K562 (cell line): Measurements from ENCODE around the gene GTPBP1. TPM values are rescaled to one million over a fixed set of nuclear protein-coding genes. Genes with fewer than 3 reads are reported as not detected.

Source experiments
- ATAC-seq: fragments of 200-7000 bp; cut with Tn5 transposase; 3 replicates; pipeline ENCODE4 v1.9.1; 2020; ENCODE audit warnings: moderate library complexity
- BruUV-seq: library from RNA; stranded (reverse); fragments of 400-500 nt; replicated peaks from 2 replicates; lab custom pipeline; 2021; lab: Mats Ljungman, UMichigan
- CTCF ChIA-PET: fragments of 300-600 bp; formaldehyde crosslinking; extraction: SDS; loops from one replicate; lab custom pipeline; 2021; ENCODE audit warnings: low intra/inter-chr PET ratio; lab: Yijun Ruan, JAX
- POLR2A ChIA-PET: fragments of 300-600, 350-650 bp; sonication (Branson Sonifier 250); formaldehyde crosslinking; extraction: SDS; loops from one replicate; lab custom pipeline; 2021; ENCODE audit warnings: antibody characterized with exemption, inconsistent platforms; lab: Yijun Ruan, JAX
- DNase-seq, 4 experiments: peaks; one replicate each; pipeline versions ENCODE4 v3.0.0 to v3.0.0-alpha.2; 2011 to 2018; ENCODE audit warnings: low spot score in 3 of 4, mixed read lengths in 3 of 4; ENCODE audit errors: extremely low read depth in 1 of 4
- FAIRE-seq: peaks from 2 replicates; lab custom pipeline; 2011; peaks lifted over from hg19 to GRCh38; lab: Jason Lieb, UNC
- H2AFZ ChIP-seq: 2 replicates; pipeline ENCODE4 v1.6.0; 2011; ENCODE audit warnings: low read depth, low read length, control low read depth, inconsistent platforms
- H3K27ac ChIP-seq: fragments of 200-600 bp; 3 replicates; pipeline ENCODE4 v1.8.0; 2011; ENCODE audit warnings: low read depth, mild to moderate bottlenecking, control low read depth, inconsistent platforms, low read length, moderate library complexity, mixed read lengths; ENCODE audit errors: extremely low read depth
- H3K27me3 ChIP-seq, 2 experiments: fragments of 300-600 bp in 1 of 2; 2 replicates in 1 of 2; 3 replicates in 1 of 2; pipeline versions ENCODE4 v1.6.0 to v1.8.0; 2011; ENCODE audit warnings: inconsistent platforms in 2 of 2, low read length in 2 of 2, mild to moderate bottlenecking in 1 of 2, mixed read lengths in 1 of 2, moderate library complexity in 1 of 2; ENCODE audit not compliant: control insufficient read depth in 2 of 2, insufficient read depth in 2 of 2
- H3K36me3 ChIP-seq: fragments of 300-600 bp; 3 replicates; pipeline ENCODE4 v1.8.0; 2011; ENCODE audit warnings: mild to moderate bottlenecking, low read length, inconsistent platforms; ENCODE audit not compliant: control insufficient read depth, insufficient read depth
- H3K4me1 ChIP-seq, 2 experiments: fragments of 200-600 bp in 1 of 2; replicated peaks in 1 of 2; 2 replicates in 1 of 2; 3 replicates in 1 of 2; pipeline versions ENCODE4 v1.5.1 to v1.8.0; 2011; ENCODE audit warnings: inconsistent platforms in 2 of 2, low read length in 2 of 2, mild to moderate bottlenecking in 1 of 2, mixed read lengths in 1 of 2, moderate library complexity in 1 of 2; ENCODE audit not compliant: control insufficient read depth in 2 of 2, insufficient read depth in 2 of 2
- H3K4me2 ChIP-seq: 2 replicates; pipeline ENCODE4 v1.6.1; 2011; ENCODE audit warnings: low read length, control low read depth, inconsistent platforms, mixed read lengths; ENCODE audit not compliant: insufficient read depth
- H3K4me3 ChIP-seq: fragments of 200-600 bp; sonication (generic), shearing (Covaris generic); 2 replicates; pipeline ENCODE4 v1.5.1; 2016; ENCODE audit warnings: control low read depth, inconsistent platforms
- H3K79me2 ChIP-seq: fragments of 200-600 bp; 3 replicates; pipeline ENCODE4 v1.8.0; 2011; ENCODE audit warnings: low read length, inconsistent platforms; ENCODE audit not compliant: control insufficient read depth, insufficient read depth
- H3K9ac ChIP-seq, 2 experiments: 2 replicates each; pipeline versions ENCODE4 v1.6.0 to v1.6.1; 2011; ENCODE audit warnings: low read depth in 2 of 2, low read length in 2 of 2, control low read depth in 1 of 2, inconsistent platforms in 1 of 2, mild to moderate bottlenecking in 1 of 2, mixed read lengths in 1 of 2; ENCODE audit not compliant: insufficient read depth in 1 of 2
- H3K9me1 ChIP-seq: one replicate; pipeline ENCODE4 v1.6.0; 2011; ENCODE audit warnings: inconsistent platforms, mild to moderate bottlenecking, low read length, moderate library complexity; ENCODE audit not compliant: control insufficient read depth, insufficient read depth
- H3K9me3 ChIP-seq: replicated peaks from 2 replicates; pipeline ENCODE4 v1.5.1; 2011; ENCODE audit warnings: low read depth, low read length, inconsistent platforms; ENCODE audit not compliant: control insufficient read depth, insufficient read depth
- H4K20me1 ChIP-seq: replicated peaks from 2 replicates; pipeline ENCODE4 v1.6.1; 2011; ENCODE audit warnings: low read length, inconsistent platforms, mixed read lengths; ENCODE audit not compliant: control insufficient read depth, insufficient read depth
- EWSR1 ChIP-seq: fragments of 450-650 bp; IDR thresholded peaks from 2 replicates; pipeline ENCODE4 v1.6.1; 2018; ENCODE audit warnings: borderline replicate concordance, mild to moderate bottlenecking, low read depth, moderate library complexity; ENCODE audit not compliant: partially characterized antibody
- MCM3 ChIP-seq: fragments of 450-650 bp; IDR thresholded peaks from 2 replicates; pipeline ENCODE4 v1.6.1; 2016
- NFE2 ChIP-seq: IDR thresholded peaks from 2 replicates; pipeline ENCODE4 v1.6.1; 2014; ENCODE audit warnings: antibody characterized with exemption, low read depth
- USF1 ChIP-seq: sonication (generic); formaldehyde crosslinking; IDR thresholded peaks from 2 replicates; pipeline ENCODE4 v1.9.0; 2022; ENCODE audit warnings: mild to moderate bottlenecking, missing genetic modification reagents
- ZNF707 ChIP-seq: fragments of 250-450 bp; sonication (Bioruptor Pico); conservative IDR thresholded peaks from 2 replicates; pipeline ENCODE4 v1.8.0; 2022; ENCODE audit warnings: inconsistent platforms, mild to moderate bottlenecking, moderate library complexity
- WGBS: fragments of 100-300 bp; shearing (Covaris generic); methylation state at CpG from one replicate; pipeline ENCODE4 v1.1.6; 2016; ENCODE audit warnings: low coverage, mixed read lengths; ENCODE audit not compliant: insufficient coverage; ENCODE audit errors: missing lambda C conversion rate; 5-methylcytosine and 5-hydroxymethylcytosine counted together
- in situ Hi-C: fragments of 300-500 bp; cut with MboI; formaldehyde crosslinking; loops from 4 replicates; pipeline ENCODE4 v1.15.0; 2018; ENCODE audit warnings: inconsistent platforms, mixed read lengths
- intact Hi-C: fragments of 100-400 bp; cut with micrococcal nuclease; formaldehyde crosslinking; loops from 2 replicates; pipeline ENCODE4 v1.14.2; 2022
- polyA plus RNA-seq, 8 experiments: library from polyadenylated mRNA; depleted of rRNA in 4 of 8; stranded (reverse) in 5 of 8; unstranded in 3 of 8; fragments of >200 nt; fragmentation: Nextera tagmentation in 2 of 8; fragmentation: Illumina TruSeq in 1 of 8; extraction: Ambion mirVana in 2 of 8; extraction: Trizol in 1 of 8; gene quantifications; 2 replicates each; pipeline versions ENCODE4 v1.2.1 to v1.2.3, GENCODE V29; 2011 to 2014; ENCODE audit warnings: inconsistent platforms in 1 of 8, missing spikeins in 1 of 8
- total RNA-seq, 7 experiments: library from RNA; depleted of rRNA in 6 of 7; stranded (reverse); fragments of >200 nt in 6 of 7; fragmentation: Illumina TruSeq in 2 of 7; extraction: Trizol in 2 of 7; gene quantifications; 2 replicates each; pipeline versions ENCODE4 v1.2.1 to v1.2.3, GENCODE V29; 2011 to 2021; ENCODE audit warnings: low replicate concordance in 1 of 7

GTPBP1 gene
- total and polyA plus RNA-seq, 9 of the 15 experiments (the other 6 are each of a cell fraction or from before 2014, with no cell fraction given): 0.83 to 53.2 (median 23.3) TPM

GRCh38 chr22:38744981-38745380, 39.2 kb downstream of the GTPBP1 start:
- ChIA-PET POLR2A (interaction anchor here (3.9 kb wide), 1 partner anchor 12 kb away, joined by 24 read pairs; no protein-coding TSS in a partner anchor), CTCF (no interaction called here)
- DNase-seq: no peak
- Histone ChIP-seq H3K79me2 (no peaks in the 10 kb centered on the region), H3K4me2 (no peak overlapping the region), H3K9ac (no peak overlapping the region), H3K27me3 (no peaks in the 10 kb centered on the region), H3K9me3 (no peaks in the 10 kb centered on the region), H3K4me1 (no peaks in the 10 kb centered on the region), H2AFZ (no peak overlapping the region), H3K4me3 (no peak overlapping the region), H3K36me3 (peaks cover 79% of the 10 kb centered on the region), H4K20me1 (no peaks in the 10 kb centered on the region), H3K27ac (no peak overlapping the region), H3K9me1 (no peaks in the 10 kb centered on the region)
- intact Hi-C loops: no loop called here
- 90% methylated on average over 5 of the region's 6 CpGs for WGBS
- in situ Hi-C loops: no loop called here
- no peak for ATAC-seq
- FAIRE-seq: no peak
- TF ChIP-seq MCM3 (no peak), ZNF707 (CRISPR knock-in tag) (no peak), EWSR1 (no peak), USF1 (CRISPR knock-in tag) (0 out of 2 replicates have a peak, but pooled peaks have one; percentile 24), NFE2 (no peak)
- BruUV-seq: no TSS peak
